Left cardiac atrium (tissue), 4 donors: ENCODE results near the gene FUOM. TPM values are rescaled to one million over a fixed set of nuclear protein-coding genes. Genes with fewer than 3 reads are reported as not detected.

Source experiments
- ATAC-seq, 2 donors: fragments of 200-7000 bp; cut with Tn5 transposase; one replicate each; pipeline ENCODE4 v1.9.1; 2020; ENCODE audit warnings: mild to moderate bottlenecking in 2 of 2, moderate library complexity in 2 of 2
- DNase-seq: peaks from one replicate; pipeline ENCODE4 v3.0.0-alpha.2; 2020
- intact Hi-C, 2 donors: fragments of 100-400 bp; cut with DNase I; formaldehyde crosslinking; loops; one replicate each; pipeline versions ENCODE4 v1.14.1 to v1.15.1; 2022 to 2023
- microRNA-seq, 2 donors: library from miRNA; unstranded; fragments of <30 nt; microRNA quantifications; one replicate each; pipeline ENCODE4 v1.2.0, GENCODE V29; 2020
- total RNA-seq, 2 donors: library from RNA; stranded (reverse); fragmentation: NEBNext Ultra II Directional; extraction: Animal tissue kit (Norgen Biotek cat#: 25700); gene quantifications; one replicate each; pipeline ENCODE4 v1.2.1, GENCODE V29; 2021
- donor health status: DM: no; HTN: yes; CAD: no.
- donor health status: DM: no; HTN: yes; CAD: no; lungs with severe emphysema.
- donor health status: DM: yes; HTN: yes; CAD: no.
- donor health status: Dilated cardiomyopathy.

Gene FUOM
- total RNA-seq, 2 donors from 2014 or later = 16.2 to 19.8 TPM

DNA sequence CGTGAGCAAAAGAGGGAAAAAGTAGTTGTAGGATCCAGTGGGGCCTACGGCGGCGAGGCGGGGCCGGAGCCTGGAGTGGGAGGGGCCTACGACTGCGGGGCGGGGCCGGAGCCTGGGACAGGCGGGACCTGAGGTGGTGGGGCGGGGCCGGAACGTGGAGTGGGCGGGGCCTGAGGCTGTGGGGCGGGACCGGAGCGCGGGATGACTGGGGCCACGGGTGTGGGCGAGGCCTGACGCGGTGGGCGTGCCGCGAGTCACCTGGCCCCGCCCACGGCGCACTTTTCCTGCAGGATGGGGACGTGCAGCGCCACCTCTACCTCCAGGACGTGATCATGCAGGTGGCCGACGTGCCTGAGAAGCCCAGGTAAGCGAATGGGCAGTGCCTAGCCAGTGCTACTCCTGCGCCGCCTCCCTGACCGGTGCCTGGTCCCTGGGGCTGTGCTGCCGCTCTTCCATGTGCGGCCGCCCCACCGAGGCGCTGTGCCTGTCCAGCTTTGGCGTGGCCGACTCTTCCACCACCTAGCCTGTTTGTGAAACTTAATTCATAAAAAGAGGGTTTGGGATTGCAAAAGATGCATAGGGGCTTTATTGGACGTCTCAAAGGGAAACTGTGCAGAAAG lies 48.6 kb downstream of the FUOM start:
- intact Hi-C loops = no loop called here
- DNase-seq = peak; percentile 94
- ATAC-seq = peak; percentile 97

DNA sequence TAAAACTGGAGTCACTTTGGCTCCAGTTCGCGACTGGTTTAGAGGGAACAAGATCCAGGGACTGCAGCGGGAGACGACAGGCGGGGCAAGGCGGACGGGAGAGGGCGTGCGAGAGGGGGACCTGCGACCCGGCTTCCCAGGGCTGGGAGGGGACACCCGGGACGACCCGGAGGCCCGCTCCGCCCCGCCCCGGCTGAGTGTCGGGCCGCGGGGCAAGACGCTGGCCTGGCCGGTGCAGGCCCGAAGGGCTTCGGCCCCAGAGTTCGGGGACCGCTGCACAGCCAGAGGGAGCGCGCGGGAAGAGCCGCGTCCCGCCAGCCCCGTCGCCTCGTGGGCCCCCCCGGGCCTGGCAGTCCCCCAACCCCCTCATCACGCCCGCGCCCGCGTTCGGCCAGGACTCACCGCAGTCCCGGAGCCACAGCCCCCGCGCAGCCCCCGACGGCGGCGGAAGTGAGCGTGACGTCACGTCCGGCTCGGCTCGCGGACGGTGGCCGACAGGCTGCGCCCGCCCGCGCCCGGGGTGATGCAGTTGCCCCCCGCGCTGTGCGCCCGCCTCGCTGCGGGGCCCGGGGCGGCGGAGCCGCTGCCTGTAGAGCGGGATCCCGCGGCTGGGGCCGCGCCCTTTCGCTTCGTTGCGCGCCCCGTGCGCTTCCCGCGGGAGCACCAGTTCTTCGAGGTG lies 49.3 kb downstream of the FUOM start, which contains the start of the genes TUBGCP2 and ZNF511:
Gene TUBGCP2 (minus strand): TSS at position 452 of the 679 bp plus-strand sequence. CDS start 5,931 bp downstream, outside the sequence.
Gene ZNF511 (plus strand): TSS at position 494 of the 679 bp plus-strand sequence. CDS start 30 bp downstream, at position 524.
- intact Hi-C loops = no loop called here
- DNase-seq (peak; percentile 90), ATAC-seq (peak; percentile 93 to 94)

DNA sequence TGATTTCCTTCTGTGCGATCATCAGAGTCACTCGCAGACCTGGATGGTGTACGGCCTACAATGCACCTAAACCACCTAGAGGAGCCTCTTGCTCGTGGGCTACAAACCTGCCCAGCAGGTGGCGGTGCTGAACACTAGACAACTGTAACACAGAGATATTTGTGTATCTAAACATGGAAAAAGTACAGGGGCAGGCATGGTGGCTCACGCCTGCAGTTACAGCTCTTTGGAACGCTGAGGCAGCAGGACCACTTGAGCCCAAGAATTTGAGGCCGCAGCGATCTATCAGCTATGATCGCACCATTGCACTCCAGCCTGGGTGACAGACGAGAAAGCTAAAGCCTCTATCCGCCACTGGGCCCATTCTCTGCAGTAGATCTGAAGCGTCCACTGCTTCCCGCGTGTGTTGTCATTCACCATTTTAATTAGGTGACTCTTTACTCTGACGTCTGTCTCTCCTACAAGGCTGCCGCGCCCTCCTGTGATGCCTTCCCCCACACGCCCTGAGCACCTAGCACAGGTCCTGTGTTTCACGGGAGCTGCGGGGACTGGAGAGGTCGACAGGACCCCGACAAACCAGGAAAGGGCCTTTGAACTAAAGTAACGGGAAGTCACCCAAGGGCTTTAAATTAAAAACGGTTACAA lies 49.9 kb downstream of the FUOM start:
- intact Hi-C loops = no loop called here
- ATAC-seq = peak in 1 of 2 donors; percentile 15
- peak; percentile 69 for DNase-seq

DNA sequence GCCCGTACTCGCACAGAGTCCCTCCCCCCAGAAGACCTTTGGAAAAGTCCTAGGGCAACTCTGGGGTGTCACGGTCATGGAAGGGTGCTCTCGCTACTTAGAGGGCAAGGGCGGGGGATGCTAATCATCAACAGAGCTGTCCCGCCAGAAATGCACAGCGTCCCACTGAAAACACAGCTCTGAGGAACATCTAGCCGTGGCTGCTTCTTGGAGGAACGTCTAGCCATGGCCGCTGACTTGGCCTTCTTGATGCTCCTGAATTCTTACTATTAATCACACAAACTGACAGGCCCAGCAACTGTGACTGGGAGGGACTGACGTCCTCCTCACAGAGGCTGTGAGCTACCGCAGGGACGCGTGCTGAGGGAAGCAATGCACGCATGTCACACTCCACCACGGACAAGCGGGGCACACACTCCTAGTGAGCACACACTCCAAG lies 50.9 kb downstream of the FUOM start:
- intact Hi-C loops = no loop called here
- no peak for ATAC-seq
- no peak for DNase-seq

DNA sequence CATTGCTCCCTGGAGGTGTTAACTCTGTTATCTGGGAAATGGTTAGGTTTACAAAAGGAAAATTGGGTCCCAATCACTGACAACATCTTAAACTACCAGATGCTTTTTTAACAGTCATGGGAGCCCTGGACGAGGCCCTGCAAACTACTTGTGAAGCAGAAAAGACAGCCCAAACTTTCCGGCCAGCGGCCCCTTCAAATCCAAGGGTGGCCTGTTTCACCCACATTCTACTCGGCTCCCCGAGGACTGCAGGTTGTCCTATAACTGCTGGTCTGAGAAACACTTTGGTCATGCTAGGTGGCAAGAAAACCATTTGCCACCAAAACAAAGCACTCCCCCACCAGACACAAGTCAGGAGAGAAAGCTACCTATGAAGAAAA lies 51.7 kb downstream of the FUOM start:
- intact Hi-C loops = no loop called here
- DNase-seq (no peak), ATAC-seq (no peak)

Small RNA genes lying within 50 kb of the gene (microRNA-seq; reads per million reads assigned to microRNA genes)
- 0 to 0.40 reads per million in 2 donors for gene MIR3944

Other genes starting within 250 kb of the FUOM start
- under 1 TPM; 0.34 to 0.50 TPM for gene KNDC1, start 197.8 kb downstream of the FUOM start, total RNA-seq
- not detected for gene UTF1, start 127.8 kb downstream of the FUOM start, total RNA-seq
- 1 to 10 TPM; 1.3 TPM for gene VENTX, start 120.2 kb downstream of the FUOM start, total RNA-seq
- gene ADAM8, start 81.2 kb downstream of the FUOM start, total RNA-seq = 1 to 10 TPM; 2.3 to 3.8 TPM
- gene TUBGCP2, start 49.1 kb downstream of the FUOM start, total RNA-seq = 10 to 100 TPM; 33.6 to 36.6 TPM
- 10 to 100 TPM; 34.3 to 44.6 TPM for gene ZNF511, start 49.1 kb downstream of the FUOM start, total RNA-seq
- gene CALY, start 21.1 kb downstream of the FUOM start, total RNA-seq = not detected
- not detected for gene PRAP1, start 10.6 kb downstream of the FUOM start, total RNA-seq
- 100 to 1,000 TPM; 106 to 135 TPM for gene ECHS1, start 15.3 kb upstream of the FUOM start, total RNA-seq
- 1 to 10 TPM; 2.9 TPM for gene PAOX, start 21.2 kb upstream of the FUOM start, total RNA-seq
- gene MTG1, start 36.1 kb upstream of the FUOM start, total RNA-seq = 10 to 100 TPM; 18.8 to 23.2 TPM
- gene SPRN, start 66.6 kb upstream of the FUOM start, total RNA-seq = not detected
- gene SCART1, start 95.9 kb upstream of the FUOM start, total RNA-seq = under 1 TPM; 0.27 to 0.94 TPM
- gene CYP2E1, start 169.3 kb upstream of the FUOM start, total RNA-seq = 1 to 10 TPM; 1.3 TPM
- gene SYCE1, start 207.6 kb upstream of the FUOM start, total RNA-seq = under 1 TPM; 0.62 to 0.84 TPM